ENCODE data around the gene EDAR.

- TF ChIP-seq, protein P1, sequence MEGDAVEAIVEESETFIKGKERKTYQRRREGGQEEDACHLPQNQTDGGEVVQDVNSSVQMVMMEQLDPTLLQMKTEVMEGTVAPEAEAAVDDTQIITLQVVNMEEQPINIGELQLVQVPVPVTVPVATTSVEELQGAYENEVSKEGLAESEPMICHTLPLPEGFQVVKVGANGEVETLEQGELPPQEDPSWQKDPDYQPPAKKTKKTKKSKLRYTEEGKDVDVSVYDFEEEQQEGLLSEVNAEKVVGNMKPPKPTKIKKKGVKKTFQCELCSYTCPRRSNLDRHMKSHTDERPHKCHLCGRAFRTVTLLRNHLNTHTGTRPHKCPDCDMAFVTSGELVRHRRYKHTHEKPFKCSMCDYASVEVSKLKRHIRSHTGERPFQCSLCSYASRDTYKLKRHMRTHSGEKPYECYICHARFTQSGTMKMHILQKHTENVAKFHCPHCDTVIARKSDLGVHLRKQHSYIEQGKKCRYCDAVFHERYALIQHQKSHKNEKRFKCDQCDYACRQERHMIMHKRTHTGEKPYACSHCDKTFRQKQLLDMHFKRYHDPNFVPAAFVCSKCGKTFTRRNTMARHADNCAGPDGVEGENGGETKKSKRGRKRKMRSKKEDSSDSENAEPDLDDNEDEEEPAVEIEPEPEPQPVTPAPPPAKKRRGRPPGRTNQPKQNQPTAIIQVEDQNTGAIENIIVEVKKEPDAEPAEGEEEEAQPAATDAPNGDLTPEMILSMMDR (IDR thresholded peaks at IDR 0.05) = no peak
- TF ChIP-seq POLR2A (IDR thresholded peaks at IDR 0.05) (no peak), POLR2AphosphoS5 (IDR thresholded peaks at IDR 0.05) (no peak)
Observed at GRCh38 chr2:108981846-108982245, 7.2 kb downstream of the EDAR start.

All from upper lobe of left lung (tissue), 4 donors.